OCI-LY1 (cell line): Measurements from ENCODE around the gene NIPAL3.

Experiments
- H2AFZ ChIP-seq: fragments of 200-600 bp; sonication (generic), shearing (Covaris generic); 2 replicates; pipeline ENCODE4 v1.6.0; 2014; ENCODE audit warnings: antibody characterized with exemption, mild to moderate bottlenecking, low read length
- H3F3A ChIP-seq: fragments of 200-600 bp; sonication (generic), shearing (Covaris generic); 2 replicates; pipeline ENCODE4 v1.6.0; 2014; ENCODE audit warnings: mild to moderate bottlenecking, antibody characterized with exemption, low read length, moderate library complexity; ENCODE audit not compliant: insufficient read depth
- H3K27ac ChIP-seq: fragments of 200-600 bp; sonication (generic); 2 replicates; pipeline ENCODE4 v1.5.1; 2014; ENCODE audit warnings: low read length, mixed run types, mild to moderate bottlenecking, low read depth; ENCODE audit not compliant: poor library complexity, severe bottlenecking
- H3K27me3 ChIP-seq: fragments of 200-600 bp; sonication (generic); 2 replicates; pipeline ENCODE4 v1.6.0; 2014; ENCODE audit warnings: antibody characterized with exemption, mild to moderate bottlenecking, low read length, moderate library complexity; ENCODE audit not compliant: insufficient read depth
- H3K36me3 ChIP-seq: fragments of 200-600 bp; sonication (generic); 2 replicates; pipeline ENCODE4 v1.6.1; 2014; ENCODE audit warnings: mild to moderate bottlenecking, antibody characterized with exemption, low read length, moderate library complexity, mixed read lengths; ENCODE audit not compliant: insufficient read depth
- H3K4me1 ChIP-seq: fragments of 200-600 bp; sonication (generic); 2 replicates; pipeline ENCODE4 v1.5.1; 2014; ENCODE audit warnings: mild to moderate bottlenecking, low read length, moderate library complexity; ENCODE audit not compliant: insufficient read depth, severe bottlenecking
- H3K4me2 ChIP-seq: fragments of 200-600 bp; sonication (generic), shearing (Covaris generic); 2 replicates; pipeline ENCODE4 v1.6.1; 2014; ENCODE audit warnings: low read length
- H3K4me3 ChIP-seq: fragments of 200-600 bp; sonication (generic); 2 replicates; pipeline ENCODE4 v1.5.1; 2014; ENCODE audit warnings: low read length, low read depth, mild to moderate bottlenecking, mixed read lengths; ENCODE audit not compliant: poor library complexity, severe bottlenecking
- H3K79me2 ChIP-seq: fragments of 200-600 bp; shearing (Covaris generic); 2 replicates; pipeline ENCODE4 v1.6.1; 2016; ENCODE audit warnings: mixed run types, low read length, mixed read lengths; ENCODE audit not compliant: insufficient read depth
- H3K9ac ChIP-seq: fragments of 200-600 bp; sonication (generic), shearing (Covaris generic); 2 replicates; pipeline ENCODE4 v1.6.1; 2014; ENCODE audit warnings: mild to moderate bottlenecking, low read length, mixed read lengths
- H3K9me2 ChIP-seq: fragments of 200-600 bp; sonication (generic), shearing (Covaris generic); 2 replicates; pipeline ENCODE4 v1.6.1; 2014; ENCODE audit warnings: low read depth, mild to moderate bottlenecking, low read length, mixed read lengths
- H3K9me3 ChIP-seq: fragments of 200-600 bp; shearing (Covaris generic); 2 replicates; pipeline ENCODE4 v1.6.1; 2014; ENCODE audit warnings: low read length, mixed read lengths
- H4K20me1 ChIP-seq: fragments of 200-600 bp; sonication (generic), shearing (Covaris generic); 2 replicates; pipeline ENCODE4 v1.6.0; 2016; ENCODE audit warnings: mild to moderate bottlenecking, low read length; ENCODE audit not compliant: insufficient read depth
- CTCF ChIP-seq: fragments of 200-600 bp; sonication (generic), shearing (Covaris generic); IDR thresholded peaks from 2 replicates; pipeline ENCODE4 v1.5.1; 2017; ENCODE audit warnings: mild to moderate bottlenecking, antibody characterized with exemption, low read length, moderate library complexity, mixed read lengths
- EZH2 ChIP-seq: fragments of 200-600 bp; sonication (generic), shearing (Covaris generic); IDR thresholded peaks from 2 replicates; pipeline ENCODE4 v1.8.0; 2017; ENCODE audit warnings: borderline replicate concordance, mixed run types, mild to moderate bottlenecking, antibody characterized with exemption, low read length, moderate library complexity, mixed read lengths

NIPAL3 gene

DNA sequence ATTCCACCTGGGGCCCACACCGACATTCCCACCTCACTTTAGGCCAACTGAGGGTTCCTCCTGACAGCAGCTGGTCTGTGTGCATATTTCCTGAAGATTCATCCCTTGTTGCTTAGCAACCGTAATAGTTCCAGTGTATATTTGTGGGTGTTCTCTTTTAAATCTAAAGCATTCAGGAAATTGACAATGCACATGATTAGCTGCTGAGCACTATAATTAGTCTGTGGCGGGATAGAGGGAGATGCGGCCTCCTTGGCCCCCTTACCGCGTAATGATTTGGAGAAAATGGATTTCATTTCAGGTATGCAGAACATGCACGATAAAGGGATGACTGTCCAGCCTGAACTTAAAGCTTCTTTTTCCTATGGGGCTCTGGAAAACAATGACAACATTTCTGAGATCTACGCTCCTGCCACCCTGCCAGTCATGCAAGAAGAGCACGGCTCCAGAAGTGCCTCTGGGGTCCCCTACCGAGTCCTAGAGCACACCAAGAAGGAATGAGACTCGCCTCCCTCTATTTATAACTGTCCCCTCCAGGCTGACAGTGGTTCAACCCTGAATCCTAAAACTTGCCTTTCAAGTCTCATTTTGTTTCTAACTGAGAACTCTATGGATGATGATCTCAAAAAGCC, 53.2 kb downstream of the NIPAL3 start:
- Histone ChIP-seq H3K4me1 (no peaks in the 10 kb centered on the region), H2AFZ (no peak overlapping the region), H3K9me3 (no peaks in the 10 kb centered on the region), H3K27ac (no peak overlapping the region), H3K4me2 (no peak overlapping the region), H3F3A (no peaks in the 10 kb centered on the region), H3K79me2 (no peaks in the 10 kb centered on the region), H3K9ac (no peak overlapping the region), H3K4me3 (no peak overlapping the region), H3K27me3 (no peaks in the 10 kb centered on the region), H3K36me3 (peaks cover 18% of the 10 kb centered on the region; the same call in 1 of the 2 replicates), H4K20me1 (no peaks in the 10 kb centered on the region), H3K9me2 (no peaks in the 10 kb centered on the region)
- no peak for TF ChIP-seq EZH2
- no peak for TF ChIP-seq CTCF

GRCh38 chr1:24470592-24470991, 55.0 kb downstream of the NIPAL3 start:
- no peak overlapping the region for H3K4me2 ChIP-seq
- no peak overlapping the region for H2AFZ ChIP-seq

GRCh38 chr1:24472527-24473251, 57.1 kb downstream of the NIPAL3 start:
- Histone ChIP-seq H3K9me2 (no peaks in the 10 kb centered on the region), H4K20me1 (no peaks in the 10 kb centered on the region), H3K4me3 (no peak overlapping the region), H3K9me3 (no peaks in the 10 kb centered on the region), H3K79me2 (no peaks in the 10 kb centered on the region), H3K36me3 (0 out of 2 replicates have a peak, but pooled peaks cover 9% of the 10 kb centered on the region), H2AFZ (no peak overlapping the region), H3K4me2 (no peak overlapping the region), H3K4me1 (no peaks in the 10 kb centered on the region), H3K27me3 (no peaks in the 10 kb centered on the region), H3F3A (no peaks in the 10 kb centered on the region), H3K9ac (no peak overlapping the region), H3K27ac (no peak overlapping the region)
- no peak for TF ChIP-seq EZH2
- no peak for TF ChIP-seq CTCF

More at GRCh38 chr1:24470592-24470991, 55.0 kb downstream of the NIPAL3 start:
- Histone ChIP-seq H3K27me3 (no peaks in the 10 kb centered on the region), H4K20me1 (no peaks in the 10 kb centered on the region), H3K9me2 (no peaks in the 10 kb centered on the region), H3F3A (no peaks in the 10 kb centered on the region), H3K79me2 (no peaks in the 10 kb centered on the region), H3K27ac (no peak overlapping the region), H3K9ac (no peak overlapping the region), H3K9me3 (no peaks in the 10 kb centered on the region), H3K36me3 (0 out of 2 replicates have a peak, but pooled peaks cover 9% of the 10 kb centered on the region), H3K4me1 (no peaks in the 10 kb centered on the region), H3K4me3 (no peak overlapping the region)
- TF ChIP-seq EZH2 (no peak), CTCF (no peak)
